ENCODE data around the gene OR51A4. TPM values are rescaled to one million over a fixed set of nuclear protein-coding genes. Genes with fewer than 3 reads are reported as not detected.

The OR51A4 gene
- total RNA-seq, 1 experiment from 2014 or later: not detected

DNA sequence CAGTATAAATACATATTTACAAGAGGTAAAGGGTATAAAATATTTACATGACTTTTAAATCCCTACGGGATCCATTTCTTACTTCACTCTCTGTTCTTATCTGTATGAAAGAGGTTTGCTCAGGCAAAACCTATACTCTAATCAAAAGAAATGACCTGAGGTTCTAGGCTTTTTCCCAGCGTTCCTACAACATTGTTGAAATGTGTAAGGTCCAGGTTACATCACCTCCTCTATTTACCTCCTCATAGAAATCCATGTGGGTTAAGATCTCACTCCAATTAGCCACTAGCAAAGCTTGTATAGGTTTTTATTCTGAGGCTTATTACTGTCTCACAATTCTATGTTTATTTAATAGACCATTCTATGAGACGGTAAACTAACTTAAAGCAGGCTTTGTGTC is 35.3 kb upstream of the OR51A4 start:
- H3K27me3 Mint-ChIP-seq (ENCODE audit: unreplicated experiment): no peaks in the 10 kb centered on the region
- H3K4me3 Mint-ChIP-seq (ENCODE audit: low read depth, unreplicated experiment): no peak overlapping the region
- H3K4me1 Mint-ChIP-seq (ENCODE audit: low read depth, unreplicated experiment): peaks cover 13% of the 10 kb centered on the region
- BruUV-seq (replicated peaks): no TSS peak
- no peak for DNase-seq
- CTCF ChIA-PET: no interaction called here
- H3K9me3 Mint-ChIP-seq (ENCODE audit: low read depth, unreplicated experiment): no peaks in the 10 kb centered on the region
- no peak overlapping the region for H3K27ac Mint-ChIP-seq (ENCODE audit: unreplicated experiment)
- no peaks in the 10 kb centered on the region for H3K36me3 Mint-ChIP-seq (ENCODE audit: insufficient read depth, unreplicated experiment)
- intact Hi-C loops (cut with micrococcal nuclease; ENCODE audit: unreplicated experiment): no loop called here
- TF ChIP-seq, protein P1, sequence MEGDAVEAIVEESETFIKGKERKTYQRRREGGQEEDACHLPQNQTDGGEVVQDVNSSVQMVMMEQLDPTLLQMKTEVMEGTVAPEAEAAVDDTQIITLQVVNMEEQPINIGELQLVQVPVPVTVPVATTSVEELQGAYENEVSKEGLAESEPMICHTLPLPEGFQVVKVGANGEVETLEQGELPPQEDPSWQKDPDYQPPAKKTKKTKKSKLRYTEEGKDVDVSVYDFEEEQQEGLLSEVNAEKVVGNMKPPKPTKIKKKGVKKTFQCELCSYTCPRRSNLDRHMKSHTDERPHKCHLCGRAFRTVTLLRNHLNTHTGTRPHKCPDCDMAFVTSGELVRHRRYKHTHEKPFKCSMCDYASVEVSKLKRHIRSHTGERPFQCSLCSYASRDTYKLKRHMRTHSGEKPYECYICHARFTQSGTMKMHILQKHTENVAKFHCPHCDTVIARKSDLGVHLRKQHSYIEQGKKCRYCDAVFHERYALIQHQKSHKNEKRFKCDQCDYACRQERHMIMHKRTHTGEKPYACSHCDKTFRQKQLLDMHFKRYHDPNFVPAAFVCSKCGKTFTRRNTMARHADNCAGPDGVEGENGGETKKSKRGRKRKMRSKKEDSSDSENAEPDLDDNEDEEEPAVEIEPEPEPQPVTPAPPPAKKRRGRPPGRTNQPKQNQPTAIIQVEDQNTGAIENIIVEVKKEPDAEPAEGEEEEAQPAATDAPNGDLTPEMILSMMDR (IDR thresholded peaks at IDR 0.05; ENCODE audit: unreplicated experiment): no peak

DNA sequence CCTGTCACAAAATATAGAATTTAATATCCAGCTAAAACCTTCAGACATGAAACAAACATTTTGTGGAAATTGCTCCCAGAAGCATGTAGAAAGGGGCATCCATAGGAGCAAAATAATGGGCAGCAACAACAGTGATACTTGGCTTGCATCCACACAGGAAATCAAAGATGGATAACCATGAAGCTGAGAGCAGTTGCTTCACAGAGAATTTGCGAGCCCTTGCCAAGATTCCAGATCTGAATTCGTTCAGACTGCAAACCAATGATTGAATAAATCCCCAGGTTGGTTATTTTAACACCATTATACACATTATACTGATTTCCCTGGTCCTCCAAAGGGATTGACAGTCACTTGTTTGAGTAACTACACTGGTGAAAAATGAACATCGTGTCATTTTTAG is 31.6 kb upstream of the OR51A4 start:
- H3K27ac Mint-ChIP-seq (ENCODE audit: unreplicated experiment): no peak overlapping the region
- intact Hi-C loops (cut with micrococcal nuclease; ENCODE audit: unreplicated experiment): no loop called here

DNA sequence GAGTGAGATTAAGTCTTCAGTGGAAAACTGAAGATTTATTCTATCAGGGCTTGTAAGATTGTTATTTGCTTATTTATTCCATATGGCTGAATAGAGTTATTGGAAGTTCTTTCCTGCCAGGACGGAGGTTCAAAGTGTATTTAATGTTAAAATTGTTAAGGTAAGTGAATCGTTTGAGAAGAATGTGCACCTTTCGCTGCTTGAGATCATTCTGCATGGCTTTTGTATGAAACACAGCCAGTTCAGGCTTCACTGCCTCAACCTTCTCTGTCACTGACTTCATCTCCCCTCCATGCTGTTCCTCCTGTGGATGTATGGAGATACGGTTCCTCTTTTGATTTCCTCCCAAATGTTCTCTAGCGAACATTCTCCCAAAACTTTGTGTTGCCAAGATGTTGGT is 28.0 kb upstream of the OR51A4 start:
- Mint-ChIP-seq H3K4me3 (ENCODE audit: low read depth, unreplicated experiment) (no peak overlapping the region), H3K4me1 (ENCODE audit: low read depth, unreplicated experiment) (no peaks in the 10 kb centered on the region), H3K36me3 (ENCODE audit: insufficient read depth, unreplicated experiment) (no peaks in the 10 kb centered on the region), H3K27me3 (ENCODE audit: unreplicated experiment) (no peaks in the 10 kb centered on the region), H3K9me3 (ENCODE audit: low read depth, unreplicated experiment) (no peaks in the 10 kb centered on the region), H3K27ac (ENCODE audit: unreplicated experiment) (no peak overlapping the region)
- TF ChIP-seq, protein P1 (IDR thresholded peaks at IDR 0.05; ENCODE audit: unreplicated experiment): no peak
- no TSS peak for BruUV-seq (replicated peaks)
- CTCF ChIA-PET: no interaction called here
- no peak for DNase-seq
- intact Hi-C loops (cut with micrococcal nuclease; ENCODE audit: unreplicated experiment): no loop called here

More for the DNA sequence above, 31.6 kb upstream of the OR51A4 start:
- Mint-ChIP-seq H3K4me1 (ENCODE audit: low read depth, unreplicated experiment) (peaks cover 10% of the 10 kb centered on the region), H3K4me3 (ENCODE audit: low read depth, unreplicated experiment) (no peak overlapping the region), H3K9me3 (ENCODE audit: low read depth, unreplicated experiment) (no peaks in the 10 kb centered on the region), H3K27me3 (ENCODE audit: unreplicated experiment) (no peaks in the 10 kb centered on the region), H3K36me3 (ENCODE audit: insufficient read depth, unreplicated experiment) (no peaks in the 10 kb centered on the region)
- CTCF ChIA-PET: no interaction called here
- TF ChIP-seq, protein P1 (IDR thresholded peaks at IDR 0.05; ENCODE audit: unreplicated experiment): no peak
- DNase-seq: no peak
- no TSS peak for BruUV-seq (replicated peaks)

DNA sequence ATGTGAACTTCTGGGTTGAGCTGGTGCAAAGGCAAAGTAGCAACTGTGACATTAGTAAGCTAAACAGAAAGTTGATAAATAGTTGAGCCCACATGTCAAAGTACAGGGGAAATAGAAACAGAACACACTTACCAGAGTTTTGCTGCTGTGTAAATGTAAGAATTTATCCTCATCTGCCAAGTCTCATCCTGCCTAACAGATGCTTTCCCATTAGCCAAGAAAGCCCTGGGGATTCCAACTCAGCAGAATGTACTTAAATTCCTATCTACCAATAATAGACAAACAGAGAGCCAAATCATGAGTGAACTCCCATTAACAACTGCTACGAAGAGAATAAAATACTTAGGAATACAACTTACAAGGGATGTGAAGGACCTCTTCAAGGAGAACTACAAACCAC is 15.4 kb upstream of the OR51A4 start:
- CTCF ChIA-PET: no interaction called here
- Mint-ChIP-seq H3K27ac (ENCODE audit: unreplicated experiment) (no peak overlapping the region), H3K4me1 (ENCODE audit: low read depth, unreplicated experiment) (no peaks in the 10 kb centered on the region), H3K36me3 (ENCODE audit: insufficient read depth, unreplicated experiment) (no peaks in the 10 kb centered on the region), H3K9me3 (ENCODE audit: low read depth, unreplicated experiment) (peaks cover 2% of the 10 kb centered on the region), H3K4me3 (ENCODE audit: low read depth, unreplicated experiment) (no peak overlapping the region), H3K27me3 (ENCODE audit: unreplicated experiment) (no peaks in the 10 kb centered on the region)
- BruUV-seq (replicated peaks): no TSS peak
- TF ChIP-seq, protein P1 (IDR thresholded peaks at IDR 0.05; ENCODE audit: unreplicated experiment): no peak
- intact Hi-C loops (cut with micrococcal nuclease; ENCODE audit: unreplicated experiment): no loop called here
- no peak for DNase-seq

DNA sequence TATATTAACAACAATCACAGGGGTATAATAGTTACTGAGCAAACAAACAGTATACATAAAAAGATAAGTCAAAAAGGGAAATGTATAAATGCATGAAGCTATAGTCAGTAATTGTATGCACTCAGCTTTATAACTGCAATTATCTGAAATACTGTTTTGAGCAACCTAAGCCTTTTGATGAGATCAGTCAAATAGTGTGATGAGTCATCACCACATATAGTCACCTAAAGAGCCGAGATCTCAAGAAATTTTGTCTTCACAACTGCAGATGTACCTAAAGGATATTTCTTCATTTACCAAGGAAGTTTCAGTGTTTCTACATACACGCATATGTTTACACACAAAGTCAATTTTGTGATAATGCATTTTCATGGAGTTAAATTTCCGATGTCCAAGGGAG is 13.5 kb upstream of the OR51A4 start:
- CTCF ChIA-PET: no interaction called here
- Mint-ChIP-seq H3K27me3 (ENCODE audit: unreplicated experiment) (no peaks in the 10 kb centered on the region), H3K36me3 (ENCODE audit: insufficient read depth, unreplicated experiment) (no peaks in the 10 kb centered on the region), H3K4me3 (ENCODE audit: low read depth, unreplicated experiment) (no peak overlapping the region), H3K4me1 (ENCODE audit: low read depth, unreplicated experiment) (no peaks in the 10 kb centered on the region), H3K9me3 (ENCODE audit: low read depth, unreplicated experiment) (peaks cover 2% of the 10 kb centered on the region), H3K27ac (ENCODE audit: unreplicated experiment) (no peak overlapping the region)
- TF ChIP-seq, protein P1 (IDR thresholded peaks at IDR 0.05; ENCODE audit: unreplicated experiment): no peak
- DNase-seq: no peak
- no TSS peak for BruUV-seq (replicated peaks)
- intact Hi-C loops (cut with micrococcal nuclease; ENCODE audit: unreplicated experiment): no loop called here

All from Calu3 (cell line).